Bone marrow (tissue), 2 donors: ENCODE measurements around the gene MLANA.

Experiments used
- DNase-seq, 2 donors: peaks; one replicate each; lab custom pipeline; 2025; lab: John Stamatoyannopoulos, UW

Gene MLANA, protein sequence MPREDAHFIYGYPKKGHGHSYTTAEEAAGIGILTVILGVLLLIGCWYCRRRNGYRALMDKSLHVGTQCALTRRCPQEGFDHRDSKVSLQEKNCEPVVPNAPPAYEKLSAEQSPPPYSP

DNA sequence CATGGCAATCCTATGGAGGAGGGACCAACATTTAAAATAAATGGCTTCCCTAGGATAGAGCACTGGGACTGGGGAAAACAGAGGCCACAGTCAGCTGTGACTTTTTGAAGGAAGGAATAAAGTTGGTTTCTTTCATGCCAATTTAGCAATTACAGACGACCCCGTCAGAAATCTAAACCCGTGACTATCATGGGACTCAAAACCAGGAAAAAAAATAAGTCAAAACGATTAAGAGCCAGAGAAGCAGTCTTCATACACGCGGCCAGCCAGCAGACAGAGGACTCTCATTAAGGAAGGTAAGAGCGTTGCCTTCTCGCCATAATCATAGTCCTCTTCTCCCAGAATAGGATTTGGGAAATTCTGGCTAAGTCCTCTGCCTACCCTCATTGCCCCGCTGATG lies at the start of gene MLANA:
TSS of gene MLANA (plus strand) at position 249 of the 400 bp plus-strand sequence. CDS start 1,586 bp downstream, outside the sequence.
- no peak for DNase-seq

GRCh38 chr9:5841771-5842573 lies 48.7 kb upstream of the MLANA start:
- DNase-seq, result no peak

- DNase-seq, result no peak
These were observed 47.5 kb upstream of the MLANA start for GRCh38 chr9:5842929-5843793.

GRCh38 chr9:5843794-5844471 lies 46.8 kb upstream of the MLANA start:
- peak in 1 of 2 donors; percentile 7 for DNase-seq

GRCh38 chr9:5845157-5845531 lies 45.5 kb upstream of the MLANA start:
- no peak for DNase-seq

DNA sequence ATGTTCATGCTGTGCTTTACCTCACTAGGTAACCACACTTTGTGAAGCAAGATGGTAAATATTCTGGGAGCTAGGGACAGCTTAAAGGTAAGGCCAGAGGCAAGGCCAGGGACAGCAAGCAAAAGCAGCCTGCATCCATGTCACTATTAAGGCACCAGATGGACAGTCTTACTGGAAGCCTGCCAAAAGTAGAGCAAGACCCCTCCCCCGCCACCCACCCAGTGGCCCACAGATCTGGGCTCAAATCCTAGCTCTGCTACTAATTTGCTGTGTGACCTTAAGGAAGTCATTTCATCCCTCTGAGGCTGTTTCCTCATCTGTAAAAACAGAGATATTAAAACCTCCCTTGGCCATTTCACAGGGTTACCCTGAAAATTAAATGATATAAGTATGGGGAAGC lies 44.6 kb upstream of the MLANA start:
- no peak for DNase-seq

GRCh38 chr9:5846501-5846921 lies 44.2 kb upstream of the MLANA start:
- DNase-seq, result no peak

DNA sequence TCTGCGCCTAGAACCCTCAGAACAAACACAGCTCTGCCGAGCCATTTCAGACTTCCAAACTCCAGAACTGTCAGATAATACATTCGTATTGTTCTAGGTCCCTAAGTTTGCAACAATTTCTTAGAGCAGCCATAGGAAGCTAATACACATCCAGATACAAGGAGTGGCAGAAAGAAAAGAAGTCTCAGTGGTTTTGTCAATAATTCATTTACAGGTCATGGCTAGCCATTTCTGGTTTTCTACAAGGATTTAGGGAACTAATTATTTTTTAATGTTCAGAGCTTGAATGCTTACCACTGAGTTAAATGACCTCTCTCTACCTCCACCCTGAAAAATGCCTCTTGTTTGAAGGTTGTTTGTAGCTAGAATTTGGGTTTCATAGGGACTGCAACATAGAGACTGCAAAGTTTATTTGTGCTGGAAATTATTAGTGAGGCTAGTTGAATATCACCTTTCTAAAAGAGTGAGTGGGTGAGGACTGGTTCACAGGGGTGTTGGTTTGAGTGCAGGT lies 42.3 kb upstream of the MLANA start:
- no peak for DNase-seq

DNA sequence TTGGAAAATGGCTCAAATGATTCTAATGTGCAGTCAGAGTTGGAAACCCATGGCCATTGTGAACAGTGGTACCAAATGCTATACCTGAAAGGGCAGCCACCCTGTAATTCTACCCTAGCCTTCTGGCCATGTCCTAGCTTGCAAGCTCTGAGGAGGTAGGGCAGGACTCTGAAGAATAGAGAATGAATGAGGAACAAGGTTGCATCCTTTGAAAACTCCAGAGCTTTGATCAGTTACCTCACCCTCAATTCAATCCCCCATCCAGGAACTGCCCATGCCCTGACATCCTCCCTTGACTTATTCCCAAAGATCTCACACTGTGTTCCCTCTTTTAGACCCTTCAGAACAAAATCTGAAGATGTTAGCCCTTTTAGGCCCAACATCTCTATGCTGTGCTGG lies 40.0 kb upstream of the MLANA start:
- no peak for DNase-seq

DNA sequence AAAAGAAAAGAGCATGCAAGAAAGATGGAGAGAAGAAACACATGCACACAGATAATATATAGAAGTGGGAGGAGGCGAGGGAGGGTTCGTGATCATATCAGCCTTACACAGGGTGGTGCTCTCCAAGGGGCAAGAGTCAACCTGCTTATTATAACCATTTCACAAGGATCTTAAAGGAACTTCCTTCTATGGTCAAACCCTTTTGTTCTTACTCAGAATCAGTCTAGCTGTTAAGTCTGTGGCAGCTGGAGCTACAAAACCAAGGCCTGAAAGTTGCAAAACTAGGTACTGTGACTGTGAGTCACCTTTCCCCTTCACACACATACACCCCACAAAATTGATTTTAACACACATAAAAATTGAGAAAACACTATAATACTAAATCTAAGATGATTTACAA lies 39.2 kb upstream of the MLANA start:
- DNase-seq, result peak in 1 of 2 donors; percentile 88

DNA sequence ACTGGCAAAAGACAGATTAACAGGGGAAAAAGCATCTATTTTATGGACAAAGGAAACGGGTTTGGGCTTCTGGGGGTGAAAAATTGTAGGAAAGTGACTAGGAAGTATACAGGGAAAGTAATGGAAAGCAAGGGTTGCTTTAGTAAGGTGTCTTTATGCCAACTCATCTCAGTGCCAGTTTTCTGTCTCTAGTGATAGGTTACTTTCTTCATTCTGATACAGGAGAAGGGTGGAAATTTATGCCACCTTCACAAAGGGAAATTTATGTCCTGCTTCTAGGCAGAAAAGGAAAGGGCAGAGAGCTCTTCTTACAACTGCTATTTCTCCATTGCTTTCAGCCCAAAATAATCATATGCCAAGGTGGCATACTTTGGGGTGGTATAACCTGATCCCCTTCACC lies 37.7 kb upstream of the MLANA start:
- no peak for DNase-seq

DNA sequence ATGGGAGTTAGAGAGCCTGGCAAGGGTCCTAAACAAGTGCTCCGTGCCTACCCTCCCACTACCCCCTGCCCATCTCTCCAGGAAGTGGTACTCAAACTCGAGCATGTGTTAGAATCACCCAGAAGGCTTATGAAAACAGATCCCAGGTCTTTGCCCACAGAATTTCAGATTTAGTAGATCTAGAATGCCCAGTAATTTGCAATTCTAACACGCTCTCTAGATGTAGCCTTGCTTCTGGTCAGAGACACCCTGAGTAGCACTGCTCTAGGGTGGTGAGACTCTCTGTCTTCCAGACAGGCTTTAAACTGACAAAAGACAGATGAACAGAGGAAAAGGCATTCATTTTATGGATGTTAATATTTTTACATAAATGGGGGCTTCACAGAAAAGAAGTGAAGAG lies 37.1 kb upstream of the MLANA start:
- DNase-seq, result no peak

DNA sequence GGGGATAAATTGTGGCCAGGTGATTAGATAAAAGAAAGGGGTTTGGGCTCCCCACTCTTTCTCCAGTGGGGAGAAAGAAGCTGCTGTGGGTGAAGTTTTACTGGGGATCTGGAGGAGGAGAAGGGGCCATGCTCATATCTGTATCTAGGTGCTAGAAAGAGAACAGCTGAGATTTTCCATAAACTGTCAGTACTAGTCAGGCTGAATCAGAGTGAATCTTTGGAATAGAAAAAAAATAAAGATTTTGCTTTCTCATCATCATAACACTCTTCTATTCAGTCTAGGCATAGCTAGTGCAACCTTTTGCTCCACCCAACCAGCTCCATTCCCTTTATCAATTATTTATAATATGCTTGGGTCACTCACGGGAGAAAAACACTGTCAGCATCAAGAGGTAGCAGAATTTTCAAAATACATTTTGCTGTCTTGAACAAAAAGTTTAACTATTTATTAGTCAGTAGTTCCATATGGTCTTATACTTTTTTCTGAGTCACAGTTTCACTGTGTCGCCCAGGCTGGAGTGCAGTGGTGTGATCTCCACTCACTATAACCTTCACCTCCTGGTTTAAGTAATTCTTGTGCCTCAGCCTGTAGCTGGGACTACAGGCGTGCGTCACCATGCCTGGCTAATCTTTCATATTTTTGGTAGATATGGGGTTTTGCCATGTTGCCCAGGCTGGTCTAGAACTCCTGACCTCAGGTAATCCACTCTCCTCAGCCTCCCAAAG lies 36.5 kb upstream of the MLANA start:
- DNase-seq, result no peak

DNA sequence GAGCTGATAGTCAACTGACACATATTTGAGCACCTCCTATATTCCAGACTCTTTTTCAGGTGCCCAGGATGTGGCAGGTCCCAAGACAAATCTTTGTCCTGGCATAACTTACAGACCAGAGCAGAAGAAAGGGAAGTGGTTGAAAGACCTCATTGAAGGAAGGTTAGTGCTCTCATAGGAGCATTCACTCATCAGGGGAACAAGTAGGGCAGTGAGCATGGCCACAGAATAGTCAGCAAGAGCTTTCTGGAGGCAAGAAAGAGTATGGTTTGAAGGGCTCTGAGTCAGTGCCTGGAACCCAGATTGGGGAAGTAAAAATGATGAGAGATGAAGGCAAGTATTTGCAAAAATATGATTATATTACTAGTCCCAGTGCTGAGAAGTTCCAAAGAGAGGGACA lies 32.8 kb upstream of the MLANA start:
- peak in 1 of 2 donors; percentile 88 for DNase-seq

DNA sequence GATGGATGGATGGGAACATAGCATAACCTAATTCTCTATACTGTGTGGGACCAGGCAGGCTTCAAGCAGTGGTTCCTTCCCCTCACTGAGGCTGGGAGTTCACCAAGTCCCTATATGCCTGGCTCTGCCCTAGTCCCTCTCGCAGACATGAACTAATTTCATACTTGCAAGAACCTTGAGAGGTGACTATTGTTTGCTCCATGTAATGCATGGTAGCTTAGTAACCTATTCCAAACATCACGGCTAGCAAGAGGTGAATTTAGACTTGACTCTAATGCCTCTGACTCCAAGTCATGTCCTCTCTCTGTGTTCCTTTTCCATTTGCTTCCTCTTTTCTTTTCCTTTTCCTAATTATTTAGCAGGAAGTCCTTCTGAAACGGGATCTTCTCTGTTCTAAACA lies 31.9 kb upstream of the MLANA start:
- DNase-seq, result no peak

DNA sequence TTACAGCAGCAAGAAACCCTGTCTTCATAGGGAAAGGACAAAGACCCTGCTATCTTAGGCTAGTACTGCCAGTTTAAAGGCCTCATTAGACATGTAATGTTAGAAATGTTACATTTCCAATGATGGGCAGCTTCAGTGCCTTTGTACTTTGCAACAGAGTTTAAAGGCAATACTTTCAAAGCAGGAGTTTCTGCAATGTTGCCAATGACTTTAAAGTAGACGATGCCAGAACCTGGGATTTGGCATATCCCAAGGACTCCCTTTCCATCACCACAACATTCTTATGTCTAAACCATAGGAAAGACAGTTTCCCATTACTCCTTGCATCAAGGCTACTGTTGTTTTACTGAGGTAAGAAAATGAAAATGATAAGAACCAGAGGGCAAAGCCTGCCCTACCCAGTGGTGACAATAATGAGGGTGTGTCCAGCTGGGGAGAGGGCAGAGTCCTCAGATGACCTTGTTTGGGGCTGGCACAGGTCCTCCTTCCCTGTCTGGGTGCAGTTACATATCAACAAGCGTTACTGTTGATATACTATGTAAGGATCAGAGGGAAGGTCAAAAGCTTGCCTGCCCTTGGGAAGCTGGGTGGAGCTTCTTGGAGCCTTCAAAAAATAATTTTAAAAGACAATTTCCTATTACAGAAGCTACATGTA lies 27.5 kb upstream of the MLANA start:
- no peak for DNase-seq

GRCh38 chr9:5864446-5864845 lies 26.2 kb upstream of the MLANA start:
- DNase-seq, result no peak

DNA sequence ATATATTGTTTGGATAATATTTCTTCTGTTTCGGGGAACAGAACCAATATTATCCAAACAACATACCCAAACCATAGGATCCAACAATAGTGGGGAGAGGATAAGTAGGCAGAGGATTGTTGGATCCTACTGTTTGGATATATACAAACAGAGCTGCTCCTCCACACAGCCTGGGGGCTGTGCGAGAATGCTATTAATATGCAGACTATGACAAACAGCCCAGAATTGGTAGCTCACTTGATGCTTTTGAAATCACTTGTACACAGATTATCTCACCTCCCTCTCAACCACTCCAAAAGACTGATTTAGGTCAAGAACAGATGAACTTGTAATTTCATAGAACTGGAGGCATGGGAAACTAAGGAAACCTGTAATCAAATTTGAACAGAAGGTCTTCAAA lies 24.4 kb upstream of the MLANA start:
- DNase-seq, result no peak

DNA sequence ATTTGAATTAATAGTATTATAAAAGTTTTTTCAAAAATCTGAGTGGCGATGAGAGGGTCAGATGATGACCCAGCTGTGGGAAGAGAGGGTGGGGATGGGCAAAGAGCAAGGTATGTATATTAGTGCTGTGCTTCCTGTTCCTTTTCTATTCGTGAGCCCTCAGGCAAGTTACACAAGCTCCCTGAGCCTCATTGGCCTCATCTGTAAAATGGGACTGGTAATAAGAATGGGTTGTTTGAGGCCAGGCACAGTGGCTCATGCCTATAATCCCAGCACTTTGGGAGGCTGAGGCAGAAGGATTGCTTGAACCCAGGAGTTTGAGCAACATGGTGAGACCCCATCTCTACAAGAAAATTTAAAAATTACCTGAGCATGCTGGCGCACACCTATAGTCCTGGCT lies 24.0 kb upstream of the MLANA start:
- no peak for DNase-seq

- no peak for DNase-seq
These were observed 22.5 kb upstream of the MLANA start for GRCh38 chr9:5868235-5868634.
